Right renal pelvis (tissue), 4 donors: ENCODE results near the gene TIMM29. TPM values are rescaled to one million over a fixed set of nuclear protein-coding genes. Genes with fewer than 3 reads are reported as not detected.
A peak's percentile ranks its signal among the peaks of the same experiment; 100 is the strongest.
"Not testable (repeated sequence)": the region's sequence is repeated elsewhere in the genome, so short reads cannot be mapped to it uniquely, and the experiment has no call there.

ENCODE experiments used
- DNase-seq, 4 donors: peaks; one replicate each; pipeline ENCODE4 v3.0.0-alpha.2; 2013; ENCODE audit warnings: low read depth in 4 of 4, low spot score in 3 of 4, missing footprints in 1 of 4
- polyA plus RNA-seq, 4 donors: library from polyadenylated mRNA; unstranded; fragments of 120-200 nt; gene quantifications; one replicate each; pipeline ENCODE4 v1.2.1, GENCODE V29; 2013; ENCODE audit not compliant: insufficient read length in 4 of 4

Gene TIMM29
- polyA plus RNA-seq, 4 donors: 23.3 to 29.0 (median 25.3) TPM

DNA sequence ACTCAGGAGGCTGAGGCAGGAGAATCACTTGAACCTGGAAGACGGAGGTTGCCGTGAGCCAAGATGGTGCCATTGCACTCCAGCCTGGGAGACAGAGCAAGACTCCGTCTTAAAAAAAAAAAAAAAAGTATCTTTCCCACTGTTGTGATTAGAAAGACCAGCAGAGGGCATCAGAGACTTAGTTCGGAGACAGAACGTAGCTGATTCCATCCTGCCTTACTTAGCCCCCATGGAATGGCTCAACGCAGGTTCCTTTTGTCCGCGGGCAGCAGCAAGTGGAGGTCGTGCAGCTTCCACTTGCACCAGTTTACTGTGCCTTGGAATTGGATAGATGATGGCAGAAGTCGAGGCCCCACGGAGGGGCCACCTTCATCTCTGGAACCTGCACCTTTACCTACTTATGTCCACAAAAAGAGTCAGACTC lies 8.1 kb downstream of the TIMM29 start:
- peak; percentile 61 to 74 (median 67) for DNase-seq

DNA sequence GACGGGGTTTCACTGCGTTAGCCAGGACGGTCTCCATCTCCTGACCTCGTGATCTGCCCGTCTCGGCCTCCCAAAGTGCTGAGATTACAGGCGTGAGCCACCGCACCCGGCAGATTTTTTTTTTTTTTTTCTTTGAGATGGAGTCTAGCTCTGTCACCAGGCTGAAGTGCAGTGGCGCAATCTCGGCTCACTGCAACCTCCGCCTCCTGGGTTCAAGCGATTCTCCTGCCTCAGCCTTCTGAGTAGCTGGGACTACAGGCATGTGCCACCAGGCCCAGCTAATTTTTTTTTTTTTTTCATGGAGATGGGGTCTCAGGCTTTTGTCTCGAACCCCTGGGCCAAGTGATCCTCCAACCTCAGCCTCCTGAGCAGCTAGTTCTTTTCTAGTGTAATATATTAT lies 13.0 kb downstream of the TIMM29 start:
- not testable (repeated sequence) for DNase-seq

DNA sequence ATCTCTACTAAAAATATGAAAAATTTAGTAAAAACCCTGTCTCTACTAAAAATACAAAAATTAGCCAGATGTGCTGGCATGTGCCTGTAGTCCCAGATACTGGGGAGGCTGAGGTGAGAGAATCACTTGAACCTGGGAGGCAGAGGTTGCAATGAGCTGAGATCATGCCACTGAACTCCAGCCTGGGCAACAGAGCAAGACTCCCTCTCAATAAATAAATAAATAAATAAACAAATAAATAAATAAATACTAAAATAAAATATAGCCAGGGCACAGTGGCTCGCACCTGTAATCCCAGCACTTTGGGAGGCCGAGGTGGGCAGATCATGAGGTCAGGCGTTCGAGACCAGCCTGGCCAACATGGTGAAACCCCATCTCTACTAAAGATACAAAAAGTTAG lies 14.8 kb downstream of the TIMM29 start:
- DNase-seq: not testable (repeated sequence)

DNA sequence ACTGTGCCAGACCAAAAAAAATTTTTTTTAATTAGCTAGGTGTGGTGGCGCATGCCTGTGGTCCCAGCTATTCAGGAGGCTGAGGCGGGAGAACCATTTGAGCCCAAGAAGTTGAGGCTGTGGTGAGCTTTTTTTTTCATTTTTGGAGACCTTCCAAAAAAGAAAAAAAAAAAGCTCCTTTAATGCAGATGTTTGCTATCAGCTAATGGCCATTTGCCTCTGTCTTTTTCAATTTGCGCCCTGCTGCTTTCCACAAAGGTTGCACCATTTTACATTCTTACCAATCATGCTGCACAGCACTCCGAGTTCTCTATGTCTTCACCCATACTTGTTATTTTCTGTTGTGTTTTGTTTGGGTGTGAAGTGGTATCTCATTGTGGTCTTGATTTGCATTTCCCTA lies 16.7 kb downstream of the TIMM29 start:
- no peak for DNase-seq

DNA sequence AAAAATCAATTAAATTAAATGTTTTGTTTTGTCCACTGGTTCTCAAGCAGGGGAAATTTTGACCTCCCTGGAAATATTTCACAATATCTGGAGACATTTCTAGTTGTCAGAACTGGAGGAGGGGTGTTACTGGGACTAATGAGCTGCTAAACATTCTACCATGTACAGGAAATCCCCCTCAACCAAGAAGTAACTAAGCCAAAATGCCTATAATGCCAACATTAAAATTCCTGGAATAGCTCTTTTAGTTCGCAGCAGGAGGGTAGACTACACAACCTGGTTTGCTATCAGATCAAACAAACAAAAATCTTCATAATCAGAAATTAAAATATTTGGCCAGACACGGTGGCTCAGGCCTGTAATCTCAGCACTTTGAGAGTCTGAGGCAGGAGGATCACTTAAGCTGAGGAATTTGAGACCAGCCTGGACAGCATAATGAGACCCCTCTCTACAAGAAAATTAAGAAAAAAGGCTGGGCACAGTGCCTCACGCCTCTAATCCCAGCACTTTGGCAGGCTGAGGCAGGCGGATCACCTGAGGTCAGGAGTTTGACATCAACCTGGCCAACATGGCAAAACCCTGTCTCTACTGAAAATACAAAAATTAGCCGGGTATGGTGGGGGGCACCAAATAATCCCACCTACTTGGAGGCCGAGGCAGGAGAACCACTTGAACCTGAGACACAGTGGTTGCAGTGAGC lies 18.5 kb downstream of the TIMM29 start:
- DNase-seq: no peak

DNA sequence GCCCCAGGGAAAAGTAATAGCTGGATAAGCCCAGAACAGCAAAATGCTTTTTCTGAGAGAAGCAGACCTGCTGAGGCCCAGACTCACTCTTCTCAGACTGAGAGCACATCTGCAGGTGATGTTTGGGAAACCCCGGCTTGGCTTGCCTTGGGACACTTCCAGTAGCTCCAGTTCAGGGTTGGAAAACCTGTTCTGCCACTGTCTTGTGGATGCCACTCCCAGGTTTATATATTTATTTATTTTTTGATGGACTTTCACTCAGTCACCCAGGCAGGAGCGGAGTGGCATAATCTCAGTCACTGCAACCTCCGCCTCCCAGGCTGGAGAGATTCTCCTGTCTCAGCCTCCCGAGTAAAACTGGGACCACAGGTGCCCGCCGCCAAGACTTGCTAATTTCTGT lies 24.2 kb downstream of the TIMM29 start:
- DNase-seq: no peak

DNA sequence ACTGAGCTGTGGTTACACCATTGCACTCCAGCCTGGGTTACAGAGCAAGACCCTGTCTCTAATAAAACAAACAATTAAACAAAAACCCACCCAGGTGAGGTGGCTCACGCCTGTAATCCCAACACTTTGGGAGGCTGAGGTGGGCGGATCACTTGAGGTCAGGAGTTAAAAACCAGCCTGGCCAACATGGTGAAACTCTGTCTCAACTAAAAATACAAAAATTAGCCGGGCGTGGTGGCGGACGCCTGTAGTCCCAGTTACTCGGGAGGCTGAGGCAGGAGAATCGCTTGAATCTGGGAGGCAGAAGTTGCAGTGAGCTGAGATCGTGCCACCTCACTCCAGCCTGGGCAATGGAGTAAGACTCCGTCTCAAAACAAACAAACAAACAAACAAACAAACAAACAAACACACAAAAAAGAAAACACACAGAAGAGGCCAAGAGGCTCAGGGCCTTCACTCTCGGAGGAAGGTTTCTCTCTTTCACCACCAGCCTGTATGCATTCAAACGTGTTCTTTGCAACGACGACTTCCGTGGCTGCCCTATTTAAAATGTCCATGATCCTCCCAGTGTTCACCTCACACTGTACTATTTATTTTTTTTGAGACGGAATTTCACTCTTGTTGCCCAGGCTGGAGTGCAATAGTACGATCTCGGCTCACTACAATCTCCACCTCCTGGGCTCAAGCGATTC lies 30.8 kb downstream of the TIMM29 start:
- not testable (repeated sequence) for DNase-seq

DNA sequence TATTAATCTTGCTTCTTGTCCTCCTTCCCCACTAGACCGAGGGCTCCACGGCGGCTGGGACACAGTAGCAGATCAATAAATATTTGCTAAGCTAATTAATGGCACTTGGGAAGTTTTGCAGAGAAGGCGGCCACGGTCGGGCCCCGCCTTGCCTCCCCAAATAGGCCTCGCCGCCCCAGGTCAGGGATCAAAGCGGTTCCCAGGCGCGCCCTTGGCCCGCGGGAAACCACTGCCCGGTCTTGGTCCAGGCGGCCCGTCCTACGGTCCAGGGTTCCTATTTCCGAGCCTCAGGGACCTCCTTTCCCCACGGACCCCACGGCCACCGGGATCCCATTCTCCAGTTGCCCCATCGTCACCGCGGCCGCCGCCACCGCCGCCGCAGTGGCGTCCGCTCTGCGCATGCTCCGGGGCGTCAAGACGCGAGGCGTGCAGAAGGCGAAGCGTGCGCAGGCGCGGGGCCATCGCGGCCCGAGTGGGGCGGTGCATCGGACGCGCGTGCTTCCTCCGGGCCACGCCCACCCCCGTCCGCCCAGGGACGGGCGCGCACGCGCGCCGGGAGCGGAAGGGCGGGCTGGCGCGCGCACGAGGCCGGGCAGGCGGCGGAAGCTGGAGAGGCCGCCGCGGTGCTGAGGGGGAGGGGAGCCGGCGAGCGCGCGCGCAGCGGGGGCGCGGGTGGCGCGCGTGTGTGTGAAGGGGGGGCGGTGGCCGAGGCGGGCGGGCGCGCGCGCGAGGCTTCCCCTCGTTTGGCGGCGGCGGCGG lies 31.9 kb downstream of the TIMM29 start, which contains the start of gene SMARCA4:
Gene SMARCA4, plus strand, starts transcription at position 717 of the 759 bp plus-strand sequence. CDS start 23,122 bp downstream, outside the sequence.
- DNase-seq: peak; percentile 95 to 98 (median 96)

DNA sequence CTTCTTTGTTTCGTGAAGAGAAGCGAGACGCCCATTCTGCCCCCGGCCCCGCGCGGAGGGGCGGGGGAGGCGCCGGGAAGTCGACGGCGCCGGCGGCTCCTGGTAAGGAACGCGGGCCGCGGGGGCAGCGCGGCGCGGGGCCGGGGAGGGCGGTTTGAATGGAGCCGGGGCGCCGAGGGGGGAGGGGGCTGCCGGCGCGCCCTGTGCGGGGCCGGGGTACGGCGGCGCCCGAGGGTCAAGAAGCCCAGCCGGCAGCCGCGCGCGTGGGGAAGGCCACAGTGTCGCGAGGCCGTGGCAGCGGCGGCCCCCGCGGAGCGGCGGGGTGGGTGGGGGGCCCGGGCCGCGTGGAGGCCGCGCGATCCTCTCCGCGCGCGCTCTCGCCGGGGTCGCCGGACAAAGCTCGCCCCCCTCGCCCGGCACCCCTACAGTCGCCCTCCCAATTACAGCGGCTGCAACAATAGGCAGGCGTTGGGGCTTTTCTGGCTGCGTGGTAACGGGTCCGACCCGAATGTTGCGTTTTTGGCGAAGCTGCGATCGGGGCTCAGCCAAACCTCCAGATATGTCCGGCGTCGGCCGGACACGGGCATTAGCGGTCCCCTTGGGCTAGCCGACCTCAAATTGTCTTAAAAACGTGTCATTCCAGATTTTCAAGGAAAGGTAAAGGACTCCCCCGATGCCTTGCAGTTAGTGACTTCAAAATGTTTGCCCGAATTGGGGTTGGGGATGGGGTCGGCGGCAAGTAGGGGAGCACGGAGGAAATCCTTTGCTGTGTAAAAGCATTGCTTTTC lies 32.7 kb downstream of the TIMM29 start:
- DNase-seq: peak in 1 of 4 donors; percentile 40

DNA sequence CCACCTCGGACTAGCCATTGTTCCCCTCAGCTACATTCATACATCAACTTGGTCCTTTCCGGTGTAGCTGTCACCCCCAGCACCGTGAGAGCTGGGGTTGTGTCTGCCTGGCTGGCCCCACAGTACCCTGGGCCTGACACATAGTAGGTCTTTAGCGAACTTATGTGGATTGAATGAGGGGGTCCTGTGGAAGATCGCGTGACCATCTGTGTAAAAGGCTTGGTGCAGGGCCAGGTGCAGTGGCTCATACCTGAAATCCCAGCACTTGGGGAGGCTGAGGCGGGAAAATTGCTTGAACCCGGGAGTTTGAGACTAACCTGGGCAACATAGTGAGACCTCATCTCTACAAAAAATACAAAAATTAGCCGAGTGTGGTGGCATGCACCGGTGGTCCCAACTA lies 34.3 kb downstream of the TIMM29 start:
- no peak for DNase-seq

DNA sequence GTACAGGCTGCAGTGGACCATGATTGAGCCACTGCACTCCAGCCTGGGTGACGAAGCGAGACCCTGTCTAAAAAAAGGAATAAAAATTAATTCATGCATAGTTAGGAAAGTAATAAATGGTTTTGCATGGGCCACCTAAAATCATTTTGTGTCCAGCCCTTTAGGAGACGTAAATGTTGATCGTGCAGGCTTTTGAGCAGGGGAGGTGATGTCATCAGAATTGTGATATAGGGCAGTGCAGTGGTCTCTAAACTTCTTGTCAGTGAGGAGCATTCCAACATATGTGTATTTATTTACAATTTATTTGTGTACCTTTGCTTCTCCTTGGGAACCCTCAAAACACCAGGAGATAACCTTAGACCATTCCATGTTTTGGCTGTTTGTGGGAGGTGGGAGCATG lies 35.3 kb downstream of the TIMM29 start:
- no peak for DNase-seq

DNA sequence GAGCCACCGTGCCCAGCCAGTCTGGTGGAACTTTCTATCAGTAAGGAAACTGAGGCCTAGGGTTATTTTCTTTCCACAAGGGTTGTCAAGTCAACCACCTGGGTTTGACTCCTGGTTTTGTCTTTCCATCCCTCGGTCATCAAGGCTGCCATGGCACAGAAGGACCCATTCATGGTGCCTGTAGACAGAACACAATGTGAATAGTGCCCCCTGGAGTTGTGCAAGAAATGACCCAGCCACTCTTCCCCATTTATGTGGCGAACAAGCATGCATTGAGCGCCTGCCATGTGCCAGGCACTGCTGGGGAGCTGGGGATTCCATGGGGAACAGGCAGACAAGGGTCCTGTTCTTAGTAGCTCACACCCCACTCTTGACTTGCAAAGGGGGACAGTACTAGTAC lies 36.3 kb downstream of the TIMM29 start:
- no peak for DNase-seq

DNA sequence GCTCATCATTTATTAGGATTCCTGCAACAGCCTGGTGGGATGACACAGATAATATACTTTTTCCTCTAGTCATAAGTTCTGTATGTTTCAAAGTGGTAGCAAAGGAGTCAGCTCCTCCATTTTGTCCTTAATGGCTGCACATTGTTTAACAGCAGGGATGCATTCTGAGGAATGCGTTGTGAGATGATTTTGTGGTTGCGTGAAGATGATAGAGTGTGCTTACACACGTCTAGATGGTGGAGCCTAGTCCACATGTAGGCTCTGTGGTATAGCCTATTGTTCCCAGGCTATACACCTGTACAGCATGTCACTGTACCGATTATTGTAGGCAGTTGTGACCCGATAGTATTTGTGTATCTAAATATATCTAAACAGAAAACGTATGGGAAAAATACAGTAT lies 36.8 kb downstream of the TIMM29 start:
- no peak for DNase-seq

DNA sequence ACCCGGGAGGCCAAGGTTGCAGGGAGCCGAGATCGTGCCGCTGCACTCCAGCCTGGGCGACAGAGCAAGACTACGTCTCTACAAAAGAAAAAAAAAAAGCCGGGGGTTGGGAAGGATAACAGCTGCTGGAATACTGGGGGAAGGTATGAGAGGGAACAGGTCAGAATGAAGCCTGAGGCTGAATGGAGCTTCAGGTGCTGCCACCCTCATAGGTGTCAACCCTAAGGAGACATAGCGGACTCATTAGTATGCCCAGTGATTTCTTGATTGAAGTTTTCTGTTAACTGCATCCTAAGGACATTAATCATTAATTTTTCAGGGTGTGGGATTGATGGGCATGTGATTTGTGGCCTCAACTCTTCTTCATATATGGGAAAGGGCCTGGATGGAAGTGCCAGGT lies 38.2 kb downstream of the TIMM29 start:
- DNase-seq: no peak

DNA sequence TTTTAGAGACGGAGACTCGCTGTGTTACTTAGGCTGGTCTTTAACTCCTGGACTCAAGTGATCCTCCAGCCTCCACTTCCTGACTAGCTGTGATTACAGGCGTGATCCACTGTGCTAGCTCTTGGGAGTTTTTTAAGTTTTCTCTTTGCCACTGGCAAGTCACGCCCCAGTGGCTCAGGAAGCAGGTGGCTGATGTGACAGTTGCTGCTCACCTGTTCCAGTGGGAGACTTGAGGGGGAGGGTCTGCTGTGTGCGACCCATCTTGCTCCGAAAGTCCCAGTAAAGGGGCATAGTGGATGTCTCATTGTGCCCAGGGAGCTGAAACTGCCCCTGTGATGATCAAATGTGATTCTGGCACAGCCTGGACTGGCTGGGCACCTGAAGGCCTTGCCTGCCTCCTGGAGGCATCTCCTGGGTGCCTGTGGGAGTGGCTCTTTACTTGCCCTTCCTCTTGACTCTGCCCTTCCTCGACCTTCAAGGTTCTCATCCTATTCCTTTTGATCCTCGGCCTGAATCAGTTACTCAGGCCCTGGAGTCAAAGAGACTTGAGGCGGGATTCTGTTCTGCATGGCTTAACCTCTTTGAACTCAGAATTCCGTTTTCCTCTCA lies 40.0 kb downstream of the TIMM29 start:
- DNase-seq: no peak

DNA sequence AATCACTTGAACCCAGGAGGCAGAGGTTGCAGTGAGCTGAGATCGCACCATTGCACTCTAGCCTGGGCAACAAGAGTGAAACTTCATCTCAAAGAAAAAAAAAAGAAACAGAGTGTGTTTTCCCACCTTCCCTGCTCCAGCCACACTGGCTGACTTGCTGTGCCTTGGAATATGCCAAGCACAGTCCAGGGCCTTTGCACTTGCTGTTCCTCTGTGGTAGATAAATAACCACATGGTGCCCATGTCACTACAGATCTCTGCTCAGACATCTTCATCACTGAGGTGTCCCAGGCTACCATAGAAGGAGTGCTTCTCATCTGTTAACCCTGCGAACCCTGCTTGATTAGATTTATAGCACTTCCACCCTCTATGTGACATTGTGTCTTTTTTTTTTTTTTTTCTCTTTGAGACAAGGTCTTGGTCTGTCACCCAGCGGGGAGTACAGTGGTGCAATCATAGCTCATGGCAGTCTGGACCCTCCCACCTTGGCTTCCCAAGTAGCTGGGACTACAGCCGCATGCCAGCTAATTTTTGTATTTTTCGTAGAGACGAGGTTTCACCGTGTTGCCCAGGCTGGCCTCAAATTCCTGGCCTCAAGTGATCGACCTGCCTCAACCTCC lies 42.6 kb downstream of the TIMM29 start:
- no peak for DNase-seq

DNA sequence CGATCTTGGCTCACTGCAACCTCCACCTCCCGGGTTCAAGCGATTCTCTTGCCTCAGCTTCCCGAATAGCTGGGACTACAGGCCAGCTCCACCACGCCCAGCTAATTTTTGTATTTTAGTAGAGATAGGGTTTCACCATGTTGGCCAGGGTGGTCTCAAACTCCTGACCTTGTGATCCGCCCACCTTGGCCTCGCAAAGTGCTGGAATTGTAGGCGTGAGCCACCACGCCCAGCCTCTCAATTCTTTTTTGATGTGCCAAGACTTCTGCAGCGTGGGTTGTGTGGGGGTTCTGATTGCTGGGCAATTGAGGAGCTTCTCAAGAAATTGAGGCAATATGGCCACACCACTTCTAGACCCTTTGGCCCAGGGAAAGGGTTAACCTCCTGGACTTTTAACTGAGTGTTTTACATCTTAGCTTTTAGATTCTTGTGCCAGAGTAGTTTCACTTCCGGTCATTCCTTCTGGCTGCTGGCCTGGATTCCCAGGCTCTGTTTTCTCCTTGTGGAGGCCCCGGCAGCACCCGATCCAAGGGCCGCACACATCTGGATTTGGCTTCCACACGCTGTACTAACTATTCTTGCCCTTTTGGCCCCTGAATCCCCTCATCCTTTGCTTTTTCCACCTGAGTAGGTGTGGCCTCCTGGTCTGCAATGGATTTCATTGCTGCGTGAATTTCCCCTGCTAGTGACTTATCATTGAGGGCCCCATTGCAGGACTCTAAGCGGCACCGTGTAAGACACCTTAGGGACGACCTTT lies 46.9 kb downstream of the TIMM29 start:
- DNase-seq: peak in 2 of 4 donors; percentile 48 to 53

DNA sequence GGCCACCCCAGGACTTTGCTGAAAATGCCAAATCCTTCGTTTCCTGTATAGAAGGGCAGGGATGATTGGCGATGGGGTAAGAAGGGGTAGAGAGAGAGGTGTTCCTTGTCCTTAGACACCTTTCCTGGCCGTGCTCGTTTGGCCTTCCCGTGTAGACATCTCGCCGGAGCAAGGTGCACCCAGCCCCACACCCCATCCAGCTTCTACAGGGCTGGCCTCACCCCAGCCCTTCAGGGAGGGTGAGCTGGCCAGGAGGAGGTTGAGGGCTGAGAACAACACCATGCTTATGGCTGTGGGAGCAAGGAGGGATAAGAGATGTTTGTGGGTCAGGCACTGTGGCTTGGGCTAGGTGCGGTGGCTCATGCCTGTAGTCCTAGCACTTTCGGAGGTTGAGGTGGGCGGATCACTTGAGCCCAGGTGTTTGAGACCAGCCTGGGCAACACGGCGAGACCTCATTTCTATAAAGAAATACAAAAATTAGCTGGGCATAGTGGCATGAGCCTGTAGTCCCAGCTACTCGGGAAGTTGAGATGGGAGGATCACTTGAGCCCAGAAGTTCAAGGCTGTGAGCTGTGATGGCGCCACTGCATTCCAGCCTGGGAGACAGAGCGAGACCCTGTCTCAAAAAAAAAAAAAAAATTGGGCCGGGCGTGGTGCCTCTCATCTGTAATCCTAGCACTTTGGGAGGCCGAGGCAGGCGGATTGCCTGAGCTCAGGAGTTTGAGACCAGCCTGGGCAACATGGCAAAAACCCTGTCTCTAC lies 47.7 kb downstream of the TIMM29 start:
- DNase-seq: no peak
